ENCODE measurements around the gene RXFP3.

Gene RXFP3

DNA sequence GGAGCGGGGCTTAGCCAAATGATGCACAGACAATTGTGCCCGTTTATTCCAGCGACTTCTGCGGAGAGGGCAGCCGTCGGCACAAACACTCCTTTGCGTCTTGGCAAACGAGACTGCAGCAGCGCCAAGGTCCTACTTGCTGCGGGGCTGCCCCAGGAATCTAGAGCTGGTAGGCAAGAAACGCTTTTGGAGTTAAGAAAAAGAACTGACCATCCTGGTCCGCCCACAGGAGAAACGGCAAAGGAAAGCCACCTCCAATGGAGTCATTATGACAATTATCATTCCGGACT is 2.3 kb downstream of the RXFP3 start:
- Histone ChIP-seq H3K23ac (ENCODE audit: low read length in 2 of 2) (no peak overlapping the region), H2BK15ac (ENCODE audit: low read depth, poor library complexity, severe bottlenecking) (no peak overlapping the region), H3K4ac (ENCODE audit: low read depth in 1 of 2, low read length in 2 of 2) (no peak overlapping the region), H2AK5ac (ENCODE audit: low read length, severe bottlenecking) (no peak overlapping the region), H3K79me1 (replicated peaks; ENCODE audit: low read length, poor library complexity, severe bottlenecking) (no peaks in the 10 kb centered on the region), H3K36me3 (ENCODE audit: control insufficient read depth in 1 of 2, insufficient read depth in 2 of 2, low read depth in 1 of 2, low read length in 2 of 2) (no peaks in the 10 kb centered on the region), H2BK12ac (ENCODE audit: low read length in 2 of 2) (no peak overlapping the region), H3K4me2 (ENCODE audit: low read length, poor library complexity, severe bottlenecking) (no peak overlapping the region), H3K9ac (ENCODE audit: low read length) (no peak overlapping the region), H3K9me3 (ENCODE audit: control insufficient read depth, low read length) (no peaks in the 10 kb centered on the region), H4K8ac (ENCODE audit: low read length) (no peak overlapping the region), H3K27me3 (ENCODE audit: control insufficient read depth in 1 of 2, insufficient read depth in 1 of 2, low read length in 2 of 2) (peaks cover 40 to 60% of the 10 kb centered on the region in 2 experiments), H2BK120ac (ENCODE audit: low read depth, low read length) (no peak overlapping the region), H3K27ac (ENCODE audit: low read length, poor library complexity, severe bottlenecking) (no peak overlapping the region), H3K14ac (ENCODE audit: low read length in 2 of 2) (no peak overlapping the region), H4K91ac (ENCODE audit: low read length) (no peak overlapping the region), H2BK5ac (ENCODE audit: low read depth, low read length, poor library complexity, severe bottlenecking) (no peak overlapping the region), H3K4me3 (ENCODE audit: insufficient read depth in 1 of 2, low read depth in 1 of 2, low read length in 2 of 2) (no peak overlapping the region), H3K18ac (ENCODE audit: low read depth in 1 of 2, low read length in 2 of 2) (no peak overlapping the region), H3K4me1 (ENCODE audit: control insufficient read depth, insufficient read depth, low read depth, low read length) (peaks cover 8% of the 10 kb centered on the region), H2AFZ (ENCODE audit: low read depth, low read length) (no peak overlapping the region)
- DNase-seq, result no peak
- 92% methylated on average over 14 of the region's 14 CpGs for WGBS

DNA sequence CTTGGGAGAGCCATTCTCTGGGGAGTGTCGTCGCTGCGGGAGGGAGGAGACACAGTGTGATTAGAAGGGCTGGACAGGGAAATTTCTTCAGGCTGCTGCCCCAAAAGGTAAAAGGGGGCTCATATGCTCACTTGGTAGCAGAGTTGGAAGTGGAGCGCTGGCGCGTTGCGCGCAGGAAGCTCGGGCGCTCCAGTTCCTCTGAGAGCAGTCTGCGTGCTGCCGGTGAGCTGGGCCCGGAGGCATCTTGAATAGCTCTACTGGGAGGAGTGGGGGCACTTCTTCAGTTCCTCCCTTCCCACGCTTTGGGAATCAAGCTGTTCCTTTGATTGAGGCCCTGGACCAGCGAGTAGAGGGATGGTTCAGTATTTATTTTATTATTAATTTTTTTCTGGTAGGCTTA is 2.7 kb downstream of the RXFP3 start:
- Histone ChIP-seq H2BK120ac (ENCODE audit: low read depth, low read length) (no peak overlapping the region), H3K9ac (ENCODE audit: low read length) (no peak overlapping the region), H3K79me1 (replicated peaks; ENCODE audit: low read length, poor library complexity, severe bottlenecking) (no peaks in the 10 kb centered on the region), H3K23ac (ENCODE audit: low read length in 2 of 2) (no peak overlapping the region), H2BK15ac (ENCODE audit: low read depth, poor library complexity, severe bottlenecking) (no peak overlapping the region), H3K4me2 (ENCODE audit: low read length, poor library complexity, severe bottlenecking) (no peak overlapping the region), H3K36me3 (ENCODE audit: control insufficient read depth in 1 of 2, insufficient read depth in 2 of 2, low read depth in 1 of 2, low read length in 2 of 2) (no peaks in the 10 kb centered on the region), H4K91ac (ENCODE audit: low read length) (no peak overlapping the region), H4K8ac (ENCODE audit: low read length) (no peak overlapping the region), H3K27ac (ENCODE audit: low read length, poor library complexity, severe bottlenecking) (no peak overlapping the region), H2AFZ (ENCODE audit: low read depth, low read length) (no peak overlapping the region), H3K27me3 (ENCODE audit: control insufficient read depth in 1 of 2, insufficient read depth in 1 of 2, low read length in 2 of 2) (peaks cover 41 to 60% of the 10 kb centered on the region in 2 experiments), H2BK12ac (ENCODE audit: low read length in 2 of 2) (no peak overlapping the region), H3K18ac (ENCODE audit: low read depth in 1 of 2, low read length in 2 of 2) (no peak overlapping the region), H3K9me3 (ENCODE audit: control insufficient read depth, low read length) (no peaks in the 10 kb centered on the region), H3K4me1 (ENCODE audit: control insufficient read depth, insufficient read depth, low read depth, low read length) (peaks cover 8% of the 10 kb centered on the region), H2BK5ac (ENCODE audit: low read depth, low read length, poor library complexity, severe bottlenecking) (no peak overlapping the region), H3K4ac (ENCODE audit: low read depth in 1 of 2, low read length in 2 of 2) (no peak overlapping the region), H3K14ac (ENCODE audit: low read length in 2 of 2) (no peak overlapping the region), H3K4me3 (ENCODE audit: insufficient read depth in 1 of 2, low read depth in 1 of 2, low read length in 2 of 2) (no peak overlapping the region), H2AK5ac (ENCODE audit: low read length, severe bottlenecking) (no peak overlapping the region)
- 92% methylated on average over 15 of the region's 15 CpGs for WGBS
- DNase-seq, result no peak

DNA sequence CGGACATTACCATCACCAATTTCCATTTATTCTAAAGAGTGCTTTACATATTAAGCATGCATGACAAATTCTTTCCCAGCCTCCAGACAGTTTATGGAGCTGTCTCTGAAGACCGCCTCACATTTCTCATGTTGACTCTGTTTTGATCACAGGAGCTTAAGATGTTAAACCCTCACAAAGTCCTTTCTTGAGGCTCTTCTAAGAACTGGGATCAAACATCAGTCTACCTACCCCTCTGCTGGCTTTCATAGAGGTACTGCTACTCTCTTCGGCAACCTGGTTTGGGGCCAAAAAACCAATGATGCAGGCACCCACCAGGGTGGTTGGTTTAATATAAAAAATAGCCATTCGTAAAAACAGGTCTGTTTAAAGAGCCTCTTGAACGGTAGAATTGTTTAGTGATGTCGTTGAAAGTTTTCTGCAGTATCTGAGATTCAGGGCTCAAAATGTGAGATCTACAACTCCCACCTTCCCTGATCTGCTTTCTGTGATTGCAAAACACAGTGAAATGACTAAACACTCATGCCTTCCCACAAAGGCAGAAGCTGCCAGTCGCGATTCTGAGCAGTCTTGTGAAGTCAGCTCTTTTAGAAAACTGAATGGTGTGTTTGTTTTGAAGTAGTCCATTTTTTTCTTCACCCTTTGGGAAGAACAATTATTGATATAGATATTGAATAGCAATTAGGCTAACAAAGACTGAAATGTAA is 3.5 kb downstream of the RXFP3 start:
- H4K91ac ChIP-seq (ENCODE audit: low read length), result no peak overlapping the region
- H3K23ac ChIP-seq (ENCODE audit: low read length in 2 of 2), result no peak overlapping the region
- DNase-seq, result peak; percentile 36
- H3K79me1 ChIP-seq (replicated peaks; ENCODE audit: low read length, poor library complexity, severe bottlenecking), result no peaks in the 10 kb centered on the region
- H3K9me3 ChIP-seq (ENCODE audit: control insufficient read depth, low read length), result no peaks in the 10 kb centered on the region
- H2BK12ac ChIP-seq (ENCODE audit: low read length in 2 of 2), result no peak overlapping the region
- H3K36me3 ChIP-seq (ENCODE audit: control insufficient read depth in 1 of 2, insufficient read depth in 2 of 2, low read depth in 1 of 2, low read length in 2 of 2), result no peaks in the 10 kb centered on the region
- peaks cover 41 to 60% of the 10 kb centered on the region in 2 experiments for H3K27me3 ChIP-seq (ENCODE audit: control insufficient read depth in 1 of 2, insufficient read depth in 1 of 2, low read length in 2 of 2)
- over 99% methylated on average over 6 of the region's 8 CpGs for whole genome bisulfite sequencing
- no peak overlapping the region for H2AFZ ChIP-seq (ENCODE audit: low read depth, low read length)
- H2AK5ac ChIP-seq (ENCODE audit: low read length, severe bottlenecking), result no peak overlapping the region
- H3K27ac ChIP-seq (ENCODE audit: low read length, poor library complexity, severe bottlenecking), result no peak overlapping the region
- no peak overlapping the region for H2BK5ac ChIP-seq (ENCODE audit: low read depth, low read length, poor library complexity, severe bottlenecking)
- no peak overlapping the region for H3K18ac ChIP-seq (ENCODE audit: low read depth in 1 of 2, low read length in 2 of 2)
- H2BK15ac ChIP-seq (ENCODE audit: low read depth, poor library complexity, severe bottlenecking), result no peak overlapping the region
- H2BK120ac ChIP-seq (ENCODE audit: low read depth, low read length), result no peak overlapping the region
- H3K4me2 ChIP-seq (ENCODE audit: low read length, poor library complexity, severe bottlenecking), result no peak overlapping the region
- no peak overlapping the region for H3K14ac ChIP-seq (ENCODE audit: low read length in 2 of 2)
- peaks cover 8% of the 10 kb centered on the region for H3K4me1 ChIP-seq (ENCODE audit: control insufficient read depth, insufficient read depth, low read depth, low read length)
- H3K4ac ChIP-seq (ENCODE audit: low read depth in 1 of 2, low read length in 2 of 2), result no peak overlapping the region
- H4K8ac ChIP-seq (ENCODE audit: low read length), result no peak overlapping the region
- H3K4me3 ChIP-seq (ENCODE audit: insufficient read depth in 1 of 2, low read depth in 1 of 2, low read length in 2 of 2), result no peak overlapping the region
- H3K9ac ChIP-seq (ENCODE audit: low read length), result no peak overlapping the region

GRCh38 chr5:33941090-33941489 is 4.9 kb downstream of the RXFP3 start:
- WGBS, result 83% methylated on average over 2 of the region's 5 CpGs
- H3K9me3 ChIP-seq (ENCODE audit: control insufficient read depth, low read length), result no peaks in the 10 kb centered on the region
- H3K4me1 ChIP-seq (ENCODE audit: control insufficient read depth, insufficient read depth, low read depth, low read length), result peaks cover 7% of the 10 kb centered on the region
- no peak overlapping the region for H2BK12ac ChIP-seq (ENCODE audit: low read length in 2 of 2)
- H3K23ac ChIP-seq (ENCODE audit: low read length in 2 of 2), result no peak overlapping the region
- H2BK5ac ChIP-seq (ENCODE audit: low read depth, low read length, poor library complexity, severe bottlenecking), result no peak overlapping the region
- no peak overlapping the region for H3K27ac ChIP-seq (ENCODE audit: low read length, poor library complexity, severe bottlenecking)
- H3K9ac ChIP-seq (ENCODE audit: low read length), result no peak overlapping the region
- H2BK120ac ChIP-seq (ENCODE audit: low read depth, low read length), result no peak overlapping the region
- H3K4ac ChIP-seq (ENCODE audit: low read depth in 1 of 2, low read length in 2 of 2), result no peak overlapping the region
- H2AK5ac ChIP-seq (ENCODE audit: low read length, severe bottlenecking), result no peak overlapping the region
- H3K14ac ChIP-seq (ENCODE audit: low read length in 2 of 2), result no peak overlapping the region
- H3K27me3 ChIP-seq (ENCODE audit: control insufficient read depth in 1 of 2, insufficient read depth in 1 of 2, low read length in 2 of 2), result peaks cover 47 to 63% of the 10 kb centered on the region in 2 experiments
- no peak overlapping the region for H4K8ac ChIP-seq (ENCODE audit: low read length)
- H2AFZ ChIP-seq (ENCODE audit: low read depth, low read length), result no peak overlapping the region
- no peak overlapping the region for H3K4me2 ChIP-seq (ENCODE audit: low read length, poor library complexity, severe bottlenecking)
- no peaks in the 10 kb centered on the region for H3K79me1 ChIP-seq (replicated peaks; ENCODE audit: low read length, poor library complexity, severe bottlenecking)
- no peak overlapping the region for H2BK15ac ChIP-seq (ENCODE audit: low read depth, poor library complexity, severe bottlenecking)
- H3K4me3 ChIP-seq (ENCODE audit: insufficient read depth in 1 of 2, low read depth in 1 of 2, low read length in 2 of 2), result no peak overlapping the region
- no peak overlapping the region for H3K18ac ChIP-seq (ENCODE audit: low read depth in 1 of 2, low read length in 2 of 2)
- H4K91ac ChIP-seq (ENCODE audit: low read length), result no peak overlapping the region
- no peak for DNase-seq
- H3K36me3 ChIP-seq (ENCODE audit: control insufficient read depth in 1 of 2, insufficient read depth in 2 of 2, low read depth in 1 of 2, low read length in 2 of 2), result no peaks in the 10 kb centered on the region
